Activated T-helper 1 cell treated with Interleukin-2 at 50 U/mL for 16 hours (primary cell): ENCODE data around the gene EIF4E1B.

ENCODE experiments used
- DNase-seq: peaks from one replicate; pipeline ENCODE4 v3.0.0-alpha.2; 2020; ENCODE audit warnings: low read depth

The EIF4E1B gene

GRCh38 chr5:176692326-176692725 is 61.9 kb downstream of the EIF4E1B start:
- no peak for DNase-seq

DNA sequence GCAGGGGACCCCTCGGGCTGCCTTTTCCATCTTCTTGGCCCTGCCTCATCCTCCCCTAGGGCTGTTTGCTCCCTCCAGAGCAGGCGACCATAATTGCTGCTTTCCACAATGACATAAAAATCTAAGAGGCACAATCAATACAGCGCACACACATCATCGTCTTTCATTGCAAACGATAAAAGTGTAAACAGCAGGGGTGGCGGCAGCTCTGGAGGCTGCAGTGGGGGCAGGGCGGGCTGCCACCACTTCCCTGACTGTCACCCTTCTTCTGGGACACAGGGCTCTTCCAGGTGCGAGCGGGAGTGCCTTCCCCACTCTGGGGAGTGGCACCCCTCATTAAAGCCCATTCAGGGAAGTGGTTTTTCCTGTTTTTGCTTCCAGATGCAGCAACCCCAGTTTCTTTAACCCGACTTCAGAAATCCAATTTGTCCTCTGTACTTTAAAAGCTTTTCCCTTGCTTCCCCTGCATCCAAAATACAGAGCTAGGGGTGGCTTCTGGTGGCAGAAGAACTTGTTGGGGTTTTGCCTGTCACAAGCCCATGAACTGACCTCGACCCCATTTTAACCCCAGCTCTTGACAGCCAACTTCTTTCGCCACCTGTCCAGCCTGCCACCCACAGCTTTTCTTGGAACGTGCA is 62.5 kb downstream of the EIF4E1B start:
- DNase-seq = no peak

DNA sequence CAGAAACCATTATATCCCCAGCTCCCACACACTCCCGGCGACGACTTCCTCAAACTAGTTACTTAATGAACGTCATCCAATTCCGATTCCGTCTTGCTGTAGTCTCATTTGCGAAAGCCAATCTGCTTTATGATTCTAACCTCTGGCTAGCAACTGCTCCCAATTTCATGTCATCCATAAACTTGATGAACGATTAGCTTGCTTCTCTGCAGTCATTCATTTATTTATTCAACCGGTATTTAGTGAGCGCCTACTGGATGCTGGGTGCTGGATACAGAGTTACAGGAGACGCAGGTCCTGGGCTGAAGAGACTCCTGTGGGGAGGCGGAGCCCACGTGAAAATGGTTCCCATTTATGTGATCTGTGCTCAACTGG is 63.0 kb downstream of the EIF4E1B start:
- DNase-seq = no peak

GRCh38 chr5:176694146-176694545 is 63.7 kb downstream of the EIF4E1B start:
- DNase-seq = no peak

DNA sequence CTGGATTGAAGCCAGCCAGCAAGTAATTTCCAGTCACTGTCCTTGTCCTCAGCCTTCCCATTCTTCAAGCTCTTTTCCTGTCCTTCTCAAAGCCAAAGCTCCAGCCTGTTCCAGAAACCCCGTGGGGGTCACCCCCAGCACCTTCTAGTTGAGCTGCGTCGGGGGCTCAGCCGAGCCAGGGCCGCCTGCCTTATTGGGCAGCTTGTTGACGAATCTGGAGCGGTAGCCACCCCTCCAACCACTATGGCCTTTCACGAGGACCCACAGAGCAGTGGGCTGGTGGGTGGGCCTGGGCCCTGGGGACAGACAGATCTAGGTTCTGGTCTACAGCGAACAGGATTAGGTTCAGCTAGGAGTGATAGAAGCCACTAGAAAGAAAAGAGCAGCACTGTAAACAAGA is 64.2 kb downstream of the EIF4E1B start:
- no peak for DNase-seq

GRCh38 chr5:176695073-176695472 is 64.6 kb downstream of the EIF4E1B start:
- no peak for DNase-seq
